Measurements from ENCODE around the gene MLEC.

DNA sequence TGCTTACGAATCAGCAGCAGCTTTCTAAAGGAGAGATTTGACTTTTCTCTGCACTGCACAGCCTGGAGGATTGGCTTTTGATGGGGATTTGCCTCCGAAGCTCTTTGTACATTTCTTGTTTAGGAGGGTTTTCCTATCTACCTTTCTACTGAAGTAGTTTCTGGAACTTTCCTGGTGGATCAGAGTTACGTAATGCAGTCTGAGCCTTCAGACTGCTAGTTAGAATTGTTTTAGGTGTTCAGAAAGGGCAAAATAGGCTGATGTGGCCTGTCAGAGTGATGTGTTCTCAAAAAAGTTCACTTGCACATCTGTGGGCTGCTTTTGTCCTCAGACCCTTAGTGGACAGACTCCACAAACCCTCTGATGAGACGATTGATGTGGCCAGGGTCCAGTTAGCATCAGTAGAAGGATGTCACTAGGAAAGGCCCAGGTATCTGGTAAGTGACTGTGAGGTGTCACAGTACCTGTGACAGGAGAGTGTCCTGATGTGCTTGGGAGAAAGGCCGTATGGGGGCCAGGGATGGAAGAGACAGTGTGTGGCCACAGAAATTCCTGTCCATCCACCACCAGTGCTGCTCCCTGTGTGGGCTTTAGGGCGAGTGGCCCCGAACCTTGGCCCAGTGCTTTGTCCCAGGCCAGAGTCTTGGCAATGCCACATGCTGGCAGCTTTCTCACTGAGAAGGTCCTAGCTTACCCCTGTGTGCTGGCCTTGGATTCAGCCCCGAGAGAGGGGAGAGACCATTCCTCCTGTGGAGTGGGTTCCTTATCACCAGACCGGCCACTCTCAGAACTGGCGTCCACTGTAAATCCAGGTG is 34.2 kb downstream of the MLEC start:
- no peak for TF ChIP-seq ZNF446 (CRISPR knock-in tag; IDR thresholded peaks at IDR 0.05)
- no peak for TF ChIP-seq ZMAT3 (CRISPR knock-in tag; conservative IDR thresholded peaks at IDR 0.05)
- no peak for TF ChIP-seq MYNN (CRISPR knock-in tag; IDR thresholded peaks at IDR 0.05; ENCODE audit: low read depth)
- TF ChIP-seq, protein P1, sequence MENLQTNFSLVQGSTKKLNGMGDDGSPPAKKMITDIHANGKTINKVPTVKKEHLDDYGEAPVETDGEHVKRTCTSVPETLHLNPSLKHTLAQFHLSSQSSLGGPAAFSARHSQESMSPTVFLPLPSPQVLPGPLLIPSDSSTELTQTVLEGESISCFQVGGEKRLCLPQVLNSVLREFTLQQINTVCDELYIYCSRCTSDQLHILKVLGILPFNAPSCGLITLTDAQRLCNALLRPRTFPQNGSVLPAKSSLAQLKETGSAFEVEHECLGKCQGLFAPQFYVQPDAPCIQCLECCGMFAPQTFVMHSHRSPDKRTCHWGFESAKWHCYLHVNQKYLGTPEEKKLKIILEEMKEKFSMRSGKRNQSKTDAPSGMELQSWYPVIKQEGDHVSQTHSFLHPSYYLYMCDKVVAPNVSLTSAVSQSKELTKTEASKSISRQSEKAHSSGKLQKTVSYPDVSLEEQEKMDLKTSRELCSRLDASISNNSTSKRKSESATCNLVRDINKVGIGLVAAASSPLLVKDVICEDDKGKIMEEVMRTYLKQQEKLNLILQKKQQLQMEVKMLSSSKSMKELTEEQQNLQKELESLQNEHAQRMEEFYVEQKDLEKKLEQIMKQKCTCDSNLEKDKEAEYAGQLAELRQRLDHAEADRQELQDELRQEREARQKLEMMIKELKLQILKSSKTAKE (CRISPR knock-in tag; IDR thresholded peaks at IDR 0.05; ENCODE audit: borderline replicate concordance), result no peak
- TF ChIP-seq, protein P2, sequence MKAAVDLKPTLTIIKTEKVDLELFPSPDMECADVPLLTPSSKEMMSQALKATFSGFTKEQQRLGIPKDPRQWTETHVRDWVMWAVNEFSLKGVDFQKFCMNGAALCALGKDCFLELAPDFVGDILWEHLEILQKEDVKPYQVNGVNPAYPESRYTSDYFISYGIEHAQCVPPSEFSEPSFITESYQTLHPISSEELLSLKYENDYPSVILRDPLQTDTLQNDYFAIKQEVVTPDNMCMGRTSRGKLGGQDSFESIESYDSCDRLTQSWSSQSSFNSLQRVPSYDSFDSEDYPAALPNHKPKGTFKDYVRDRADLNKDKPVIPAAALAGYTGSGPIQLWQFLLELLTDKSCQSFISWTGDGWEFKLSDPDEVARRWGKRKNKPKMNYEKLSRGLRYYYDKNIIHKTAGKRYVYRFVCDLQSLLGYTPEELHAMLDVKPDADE (CRISPR knock-in tag; IDR thresholded peaks at IDR 0.05), result no peak
- TF ChIP-seq, protein P3, sequence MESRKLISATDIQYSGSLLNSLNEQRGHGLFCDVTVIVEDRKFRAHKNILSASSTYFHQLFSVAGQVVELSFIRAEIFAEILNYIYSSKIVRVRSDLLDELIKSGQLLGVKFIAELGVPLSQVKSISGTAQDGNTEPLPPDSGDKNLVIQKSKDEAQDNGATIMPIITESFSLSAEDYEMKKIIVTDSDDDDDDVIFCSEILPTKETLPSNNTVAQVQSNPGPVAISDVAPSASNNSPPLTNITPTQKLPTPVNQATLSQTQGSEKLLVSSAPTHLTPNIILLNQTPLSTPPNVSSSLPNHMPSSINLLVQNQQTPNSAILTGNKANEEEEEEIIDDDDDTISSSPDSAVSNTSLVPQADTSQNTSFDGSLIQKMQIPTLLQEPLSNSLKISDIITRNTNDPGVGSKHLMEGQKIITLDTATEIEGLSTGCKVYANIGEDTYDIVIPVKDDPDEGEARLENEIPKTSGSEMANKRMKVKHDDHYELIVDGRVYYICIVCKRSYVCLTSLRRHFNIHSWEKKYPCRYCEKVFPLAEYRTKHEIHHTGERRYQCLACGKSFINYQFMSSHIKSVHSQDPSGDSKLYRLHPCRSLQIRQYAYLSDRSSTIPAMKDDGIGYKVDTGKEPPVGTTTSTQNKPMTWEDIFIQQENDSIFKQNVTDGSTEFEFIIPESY (CRISPR knock-in tag; IDR thresholded peaks at IDR 0.05), result no peak
